PC-3 (cell line): ENCODE measurements around the gene MVB12B. TPM values are rescaled to one million over a fixed set of nuclear protein-coding genes. Genes with fewer than 3 reads are reported as not detected.

ENCODE experiments used
- ATAC-seq: fragments of 200-7000 bp; cut with Tn5 transposase; 2 replicates; pipeline ENCODE4 v1.9.1; 2020; ENCODE audit warnings: mild to moderate bottlenecking, moderate library complexity
- BruUV-seq: library from RNA; stranded (reverse); fragments of 400-500 nt; replicated peaks from 2 replicates; lab custom pipeline; 2021; lab: Mats Ljungman, UMichigan
- CTCF ChIA-PET: fragments of 300-600 bp; sonication (Branson Sonifier 250); formaldehyde crosslinking; loops from one replicate; lab custom pipeline; 2022; ENCODE audit warnings: antibody characterized with exemption; lab: Charles Lee
- POLR2A ChIA-PET: fragments of 300-600 bp; sonication (Branson Sonifier 250); formaldehyde crosslinking; loops from one replicate; lab custom pipeline; 2022; ENCODE audit warnings: antibody characterized with exemption; ENCODE audit not compliant: unreplicated experiment; lab: Charles Lee
- DNase-seq: peaks from one replicate; pipeline ENCODE4 v3.0.0-alpha.2; 2015
- H2AFZ ChIP-seq: fragments of 300-600 bp; sonication (generic); 2 replicates; pipeline ENCODE4 v1.6.0; 2016; ENCODE audit warnings: antibody characterized with exemption, low read length
- H3F3A ChIP-seq: fragments of 300-600 bp; sonication (generic); one replicate; pipeline ENCODE4 v1.6.0; 2017; ENCODE audit warnings: antibody characterized with exemption, low read length, control low read depth, mild to moderate bottlenecking; ENCODE audit not compliant: unreplicated experiment
- H3K27ac ChIP-seq: fragments of 300-600 bp; sonication (generic); 2 replicates; pipeline ENCODE4 v1.5.1; 2016; ENCODE audit warnings: mild to moderate bottlenecking, low read length
- H3K27me3 ChIP-seq: fragments of 300-600 bp; sonication (generic); 2 replicates; pipeline ENCODE4 v1.6.1; 2016; ENCODE audit warnings: low read length, mixed read lengths
- H3K36me3 ChIP-seq: fragments of 300-600 bp; sonication (generic); 2 replicates; pipeline ENCODE4 v1.6.1; 2016; ENCODE audit warnings: low read depth, mixed run types, low read length, mixed read lengths
- H3K4me1 ChIP-seq: fragments of 300-600 bp; sonication (generic); 2 replicates; pipeline ENCODE4 v1.5.1; 2016; ENCODE audit warnings: low read length; ENCODE audit not compliant: insufficient read depth
- H3K4me2 ChIP-seq: fragments of 300-600 bp; sonication (generic); 2 replicates; pipeline ENCODE4 v1.6.0; 2016; ENCODE audit warnings: low read length
- H3K4me3 ChIP-seq: fragments of 300-600 bp; sonication (generic); 2 replicates; pipeline ENCODE4 v1.5.1; 2016; ENCODE audit warnings: mild to moderate bottlenecking, low read length, mixed read lengths
- H3K79me2 ChIP-seq: fragments of 300-600 bp; sonication (generic); 2 replicates; pipeline ENCODE4 v1.6.1; 2017; ENCODE audit warnings: low read length, mixed read lengths
- H3K9ac ChIP-seq: fragments of 300-600 bp; sonication (generic); 2 replicates; pipeline ENCODE4 v1.6.0; 2016; ENCODE audit warnings: mild to moderate bottlenecking, low read length
- H3K9me2 ChIP-seq: fragments of 300-600 bp; sonication (generic); replicated peaks from 2 replicates; pipeline ENCODE4 v1.6.1; 2016; ENCODE audit warnings: mixed run types, low read length, mixed read lengths
- H3K9me3 ChIP-seq: fragments of 300-600 bp; sonication (generic); 2 replicates; pipeline ENCODE4 v1.6.1; 2016; ENCODE audit warnings: low read length, mixed read lengths
- H4K20me1 ChIP-seq: fragments of 300-600 bp; sonication (generic); 2 replicates; pipeline ENCODE4 v1.6.1; 2016; ENCODE audit warnings: low read length, mixed read lengths
- EZH2 ChIP-seq: fragments of 300-600 bp; sonication (generic); IDR thresholded peaks from one replicate; pipeline ENCODE4 v1.6.1; 2017; ENCODE audit warnings: antibody characterized with exemption, mild to moderate bottlenecking, low read length; ENCODE audit not compliant: unreplicated experiment
- EZH2phosphoT487 ChIP-seq: fragments of 300-600 bp; sonication (generic); IDR thresholded peaks from 2 replicates; pipeline ENCODE4 v1.6.1; 2018; ENCODE audit warnings: mild to moderate bottlenecking, antibody characterized with exemption, low read length, borderline replicate concordance
- intact Hi-C: fragments of 100-400 bp; cut with micrococcal nuclease; formaldehyde crosslinking; loops from 2 replicates; pipeline ENCODE4 v1.9.0; 2023
- total RNA-seq: library from RNA; depleted of rRNA; stranded (reverse); fragments of >200 nt; gene quantifications from 2 replicates; pipeline ENCODE4 v1.2.3, GENCODE V29; 2014
- TF ChIP-seq, protein P1 (sequence below): fragments of 300-600 bp; sonication (generic); conservative IDR thresholded peaks from 2 replicates; pipeline ENCODE4 v1.5.1; 2017; ENCODE audit warnings: antibody characterized with exemption, low read depth, mild to moderate bottlenecking, low read length

Gene MVB12B
- total RNA-seq, 1 experiment from 2014 or later: 7.2 TPM

DNA sequence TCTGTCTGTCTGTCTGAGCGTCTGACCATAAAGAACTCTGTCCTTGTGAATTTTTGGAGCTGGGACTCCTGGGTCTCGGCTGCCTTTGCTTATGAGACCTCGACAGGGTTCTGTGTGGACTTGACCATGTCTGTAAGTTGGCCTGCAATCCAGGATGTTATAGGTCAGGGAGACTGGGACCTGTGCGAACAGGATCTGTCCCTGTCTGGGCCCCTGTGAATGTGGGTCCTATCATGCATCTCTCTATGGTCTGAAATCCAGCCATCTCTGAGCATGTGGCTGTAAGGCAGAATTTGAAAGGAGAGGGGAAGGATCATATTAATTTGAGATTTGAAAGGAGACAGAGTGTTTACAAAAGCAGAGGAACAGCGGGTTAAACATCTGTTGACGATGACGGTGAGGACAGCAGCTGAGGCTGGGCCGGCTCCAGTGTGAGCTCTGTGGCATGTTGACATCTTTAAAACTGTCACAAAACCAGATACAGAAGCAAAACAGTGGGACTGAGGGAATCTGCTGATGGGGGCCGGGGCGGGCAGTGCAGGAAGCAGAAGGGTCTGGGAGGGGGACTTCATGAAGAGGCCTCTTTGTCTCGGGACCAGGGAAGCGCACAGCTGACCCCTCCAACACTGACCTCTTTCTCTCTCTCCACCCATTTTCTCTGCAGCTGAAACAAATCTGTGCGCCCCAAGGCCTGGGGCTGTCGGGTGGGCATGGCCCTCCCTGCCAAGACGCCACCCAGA, 19.1 kb upstream of the MVB12B start:
- Histone ChIP-seq H3K4me2 (no peak overlapping the region), H3K27ac (no peak overlapping the region), H3F3A (no peaks in the 10 kb centered on the region), H3K79me2 (no peaks in the 10 kb centered on the region), H3K4me3 (no peak overlapping the region), H3K27me3 (no peaks in the 10 kb centered on the region), H3K4me1 (no peaks in the 10 kb centered on the region), H3K9ac (no peak overlapping the region), H3K9me3 (no peaks in the 10 kb centered on the region), H3K9me2 (no peaks in the 10 kb centered on the region), H4K20me1 (no peaks in the 10 kb centered on the region), H2AFZ (no peak overlapping the region), H3K36me3 (no peaks in the 10 kb centered on the region)
- no TSS peak for BruUV-seq
- TF ChIP-seq, protein P1, sequence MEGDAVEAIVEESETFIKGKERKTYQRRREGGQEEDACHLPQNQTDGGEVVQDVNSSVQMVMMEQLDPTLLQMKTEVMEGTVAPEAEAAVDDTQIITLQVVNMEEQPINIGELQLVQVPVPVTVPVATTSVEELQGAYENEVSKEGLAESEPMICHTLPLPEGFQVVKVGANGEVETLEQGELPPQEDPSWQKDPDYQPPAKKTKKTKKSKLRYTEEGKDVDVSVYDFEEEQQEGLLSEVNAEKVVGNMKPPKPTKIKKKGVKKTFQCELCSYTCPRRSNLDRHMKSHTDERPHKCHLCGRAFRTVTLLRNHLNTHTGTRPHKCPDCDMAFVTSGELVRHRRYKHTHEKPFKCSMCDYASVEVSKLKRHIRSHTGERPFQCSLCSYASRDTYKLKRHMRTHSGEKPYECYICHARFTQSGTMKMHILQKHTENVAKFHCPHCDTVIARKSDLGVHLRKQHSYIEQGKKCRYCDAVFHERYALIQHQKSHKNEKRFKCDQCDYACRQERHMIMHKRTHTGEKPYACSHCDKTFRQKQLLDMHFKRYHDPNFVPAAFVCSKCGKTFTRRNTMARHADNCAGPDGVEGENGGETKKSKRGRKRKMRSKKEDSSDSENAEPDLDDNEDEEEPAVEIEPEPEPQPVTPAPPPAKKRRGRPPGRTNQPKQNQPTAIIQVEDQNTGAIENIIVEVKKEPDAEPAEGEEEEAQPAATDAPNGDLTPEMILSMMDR: no peak
- TF ChIP-seq EZH2 (no peak), EZH2phosphoT487 (no peak)
- ChIA-PET CTCF (no interaction called here), POLR2A (no interaction called here)
- intact Hi-C loops: no loop called here
- ATAC-seq (no peak), DNase-seq (no peak)

DNA sequence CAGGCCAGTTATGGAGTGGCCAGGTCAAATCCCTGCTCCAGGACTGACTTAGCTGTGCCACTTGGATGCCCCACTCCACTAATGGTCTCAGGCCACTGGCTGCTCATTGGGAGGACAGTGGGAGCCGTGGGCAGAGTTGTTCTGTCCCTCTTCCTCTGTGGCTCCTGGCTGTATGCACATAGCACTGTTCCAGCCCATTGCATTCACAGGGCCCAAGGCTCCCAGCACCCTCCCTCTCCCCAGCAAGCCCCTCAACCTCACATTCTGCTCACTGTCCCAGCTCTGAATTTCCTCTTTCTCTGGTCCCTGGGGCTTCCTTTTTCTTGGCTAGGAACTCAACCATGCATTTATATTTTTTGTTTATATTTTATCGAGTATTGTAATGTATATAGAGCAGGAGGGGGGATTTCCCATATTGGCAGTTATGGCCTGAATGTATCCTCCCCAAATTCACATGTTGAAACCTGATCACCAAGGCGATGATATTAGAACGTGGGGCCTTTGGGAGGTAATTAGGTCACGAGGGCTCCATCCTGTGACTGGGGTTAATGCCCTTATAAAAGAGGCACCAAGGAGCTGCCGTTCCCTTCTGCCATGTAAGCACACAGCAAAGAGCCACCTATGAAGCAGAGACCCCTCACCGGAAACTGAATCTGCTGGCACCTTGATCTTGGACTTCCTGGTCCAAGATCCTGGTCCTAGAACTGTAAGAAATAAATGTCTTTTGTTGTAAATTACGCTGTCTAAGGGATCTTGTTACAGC, 17.0 kb upstream of the MVB12B start:
- H3K9me3 ChIP-seq: no peaks in the 10 kb centered on the region
- TF ChIP-seq EZH2 (no peak), EZH2phosphoT487 (no peak)
- TF ChIP-seq, protein P1: no peak
- no peak for ATAC-seq
- no peak overlapping the region for H3K9ac ChIP-seq
- no peaks in the 10 kb centered on the region for H3K36me3 ChIP-seq
- H3F3A ChIP-seq: no peaks in the 10 kb centered on the region
- no peak overlapping the region for H3K4me3 ChIP-seq
- H4K20me1 ChIP-seq: no peaks in the 10 kb centered on the region
- ChIA-PET POLR2A (interaction anchor here (0.5 kb wide), 1 partner anchor 275 kb away, joined by 11 read pairs; no protein-coding TSS in a partner anchor), CTCF (no interaction called here)
- no peaks in the 10 kb centered on the region for H3K79me2 ChIP-seq
- H3K4me1 ChIP-seq: no peaks in the 10 kb centered on the region
- no peak for DNase-seq
- H3K27ac ChIP-seq: no peak overlapping the region
- no peaks in the 10 kb centered on the region for H3K9me2 ChIP-seq
- no peaks in the 10 kb centered on the region for H3K27me3 ChIP-seq
- intact Hi-C loops: no loop called here
- H2AFZ ChIP-seq: no peak overlapping the region
- no TSS peak for BruUV-seq
- no peak overlapping the region for H3K4me2 ChIP-seq
